ENCODE results near the gene PHACTR1.

- TF ChIP-seq SUZ12 (IDR thresholded peaks at IDR 0.05) (no peak), LEF1 (IDR thresholded peaks at IDR 0.05; ENCODE audit: borderline replicate concordance) (no peak)
Measured at GRCh38 chr6:13241364-13241763, 524.8 kb downstream of the PHACTR1 start.
